ENCODE measurements around the gene C11orf24. TPM values are rescaled to one million over a fixed set of nuclear protein-coding genes. Genes with fewer than 3 reads are reported as not detected.

C11orf24 gene
- total and polyA plus RNA-seq, 10 of the 15 experiments (the other 5 are each of a cell fraction or from before 2014, with no cell fraction given), result 4.3 to 104 (median 41.4) TPM

- 0 out of 4 replicates have a peak, but pooled peaks of 1 of the 2 experiments have one; percentile 18 for TF ChIP-seq IKZF2 (IDR thresholded peaks at IDR 0.05)
- 0 out of 2 replicates have a peak, but pooled peaks have one; percentile 31 for TF ChIP-seq ZNF207 (IDR thresholded peaks at IDR 0.05; ENCODE audit: borderline replicate concordance)
- no peak for TF ChIP-seq BRCA1 (IDR thresholded peaks at IDR 0.05; ENCODE audit: low read depth, low read length)
- TF ChIP-seq ZSCAN29 (IDR thresholded peaks at IDR 0.05), result no peak
- TF ChIP-seq IKZF1 (conservative IDR thresholded peaks at IDR 0.05), result 0 out of 2 replicates have a peak, but pooled peaks have one; percentile 30
- peak; percentile 53; the same call in 1 of the 2 replicates for TF ChIP-seq MAX (IDR thresholded peaks at IDR 0.05; ENCODE audit: low read depth, low read length)
- TF ChIP-seq JUNB (IDR thresholded peaks at IDR 0.05), result no peak
- no peak for TF ChIP-seq CUX1 (IDR thresholded peaks at IDR 0.05; ENCODE audit: insufficient replicate concordance, low read depth, low read length)
- no peak for TF ChIP-seq WRNIP1 (IDR thresholded peaks at IDR 0.05; ENCODE audit: borderline replicate concordance, low read depth, low read length)
- no peak for TF ChIP-seq ZBTB33 (IDR thresholded peaks at IDR 0.05)
- no peak for TF ChIP-seq TCF7 (IDR thresholded peaks at IDR 0.05; ENCODE audit: borderline replicate concordance)
- TF ChIP-seq SREBF1 (IDR thresholded peaks at IDR 0.05; ENCODE audit: low read length), result no peak
- TF ChIP-seq USF1 (IDR thresholded peaks at IDR 0.05; ENCODE audit: borderline replicate concordance, extremely low read length, insufficient read depth, low read depth, low read length), result no peak
- no peak for TF ChIP-seq ZNF687 (IDR thresholded peaks at IDR 0.05)
- no peak for TF ChIP-seq PKNOX1 (IDR thresholded peaks at IDR 0.05)
These were observed 26.3 kb upstream of the C11orf24 start (continued) for GRCh38 chr11:68297812-68298658.
